Measurements from ENCODE around the gene PSMC2.
"Not testable (repeated sequence)": the region's sequence is repeated elsewhere in the genome, so short reads cannot be mapped to it uniquely, and the experiment has no call there.

PSMC2 gene

GRCh38 chr7:103379270-103379975, 32.0 kb downstream of the PSMC2 start:
- DNase-seq (ENCODE audit: low spot score): no peak

GRCh38 chr7:103380395-103381191, 33.1 kb downstream of the PSMC2 start:
- no peak for DNase-seq (ENCODE audit: low spot score)

- no peak for DNase-seq (ENCODE audit: low spot score)
Measured at GRCh38 chr7:103381280-103382031, 34.0 kb downstream of the PSMC2 start.

- DNase-seq (ENCODE audit: low spot score): no peak
Measured at GRCh38 chr7:103382032-103382402, 34.6 kb downstream of the PSMC2 start.

GRCh38 chr7:103387242-103387641, 39.8 kb downstream of the PSMC2 start:
- DNase-seq (ENCODE audit: low spot score): no peak

GRCh38 chr7:103388469-103389140, 41.2 kb downstream of the PSMC2 start:
- DNase-seq (ENCODE audit: low spot score): no peak

GRCh38 chr7:103389263-103389662, 41.8 kb downstream of the PSMC2 start:
- no peak for DNase-seq (ENCODE audit: low spot score)

GRCh38 chr7:103391150-103391549, 43.7 kb downstream of the PSMC2 start:
- DNase-seq (ENCODE audit: low spot score): no peak

GRCh38 chr7:103391976-103392375, 44.5 kb downstream of the PSMC2 start:
- no peak for DNase-seq (ENCODE audit: low spot score)

GRCh38 chr7:103394566-103394965, 47.1 kb downstream of the PSMC2 start:
- no peak for DNase-seq (ENCODE audit: low spot score)

GRCh38 chr7:103395071-103395470, 47.6 kb downstream of the PSMC2 start:
- DNase-seq (ENCODE audit: low spot score): no peak

GRCh38 chr7:103396471-103396870, 49.0 kb downstream of the PSMC2 start:
- DNase-seq (ENCODE audit: low spot score): no peak

GRCh38 chr7:103398483-103399127, 51.2 kb downstream of the PSMC2 start:
- DNase-seq (ENCODE audit: low spot score): no peak

GRCh38 chr7:103399687-103400086, 52.2 kb downstream of the PSMC2 start:
- not testable (repeated sequence) for DNase-seq (ENCODE audit: low spot score)

GRCh38 chr7:103405789-103406613, 58.6 kb downstream of the PSMC2 start:
- not testable (repeated sequence) for DNase-seq (ENCODE audit: low spot score)

GRCh38 chr7:103412151-103412550, 64.7 kb downstream of the PSMC2 start:
- no peak for DNase-seq (ENCODE audit: low spot score)

- DNase-seq (ENCODE audit: low spot score): no peak
Measured at GRCh38 chr7:103413407-103413806, 66.0 kb downstream of the PSMC2 start.

- DNase-seq (ENCODE audit: low spot score): no peak
Measured at GRCh38 chr7:103418241-103418640, 70.8 kb downstream of the PSMC2 start.

All from hematopoietic multipotent progenitor cell treated with erythropoietin and hydrocortisone succinate and interleukin-3 and kit ligand, for 15 days (in vitro differentiated cells).